Thyroid gland (tissue), 4 donors: ENCODE data around the gene TYW3. TPM values are rescaled to one million over a fixed set of nuclear protein-coding genes. Genes with fewer than 3 reads are reported as not detected.

ENCODE experiments used
- DNase-seq, 2 donors: peaks; one replicate each; pipeline ENCODE4 v3.0.0-alpha.2; 2019
- H3K27ac ChIP-seq, 3 donors: fragments of 200-600 bp; sonication (generic); 1 replicate in 2 of 3; 2 replicates in 1 of 3; pipeline ENCODE4 v1.5.1; 2016 to 2019; ENCODE audit warnings: mild to moderate bottlenecking in 1 of 3, moderate library complexity in 1 of 3
- H3K27me3 ChIP-seq: fragments of 200-600 bp; sonication (generic); one replicate; pipeline ENCODE4 v1.5.1; 2019
- H3K36me3 ChIP-seq, 2 donors: fragments of 200-600 bp; sonication (generic); one replicate each; pipeline ENCODE4 v1.5.1; 2016 to 2019
- H3K4me1 ChIP-seq, 2 donors: fragments of 200-600 bp; sonication (generic); one replicate each; pipeline ENCODE4 v1.5.1; 2017 to 2019
- H3K4me3 ChIP-seq, 3 donors: fragments of 200-600 bp; sonication (generic); replicated peaks in 1 of 3; 1 replicate in 2 of 3; 2 replicates in 1 of 3; pipeline ENCODE4 v1.5.1; 2016; ENCODE audit warnings: mild to moderate bottlenecking in 1 of 3
- H3K9me3 ChIP-seq: fragments of 200-600 bp; sonication (generic); one replicate; pipeline ENCODE4 v1.5.1; 2017
- CTCF ChIP-seq, 6 experiments: fragments of 200-600 bp in 3 of 6; fragments of 450-650 bp in 3 of 6; sonication (generic) in 3 of 6; IDR thresholded peaks; one replicate each; pipeline ENCODE4 v1.5.1; 2016 to 2019; ENCODE audit warnings: antibody characterized with exemption in 6 of 6, mild to moderate bottlenecking in 2 of 6, inconsistent platforms in 1 of 6, moderate library complexity in 1 of 6
- POLR2A ChIP-seq, 2 donors: fragments of 450-650 bp; IDR thresholded peaks; one replicate each; pipeline ENCODE4 v1.6.1; 2017; ENCODE audit warnings: antibody characterized with exemption in 2 of 2, mild to moderate bottlenecking in 2 of 2, moderate library complexity in 1 of 2
- WGBS, 2 donors: methylation state at CpG; one replicate each; pipeline ENCODE4 v1.1.5; 2017; 5-methylcytosine and 5-hydroxymethylcytosine counted together
- intact Hi-C: fragments of 100-400 bp; cut with DNase I; formaldehyde crosslinking; loops from one replicate; pipeline ENCODE4 v1.15.1; 2023
- total RNA-seq, 4 donors: library from RNA; depleted of rRNA; stranded (reverse); fragments of >200 nt; gene quantifications; one replicate each; pipeline ENCODE4 v1.2.3, GENCODE V29; 2016

Gene TYW3
- total RNA-seq, 4 donors from 2014 or later = 18.0 to 23.5 (median 21.1) TPM

GRCh38 chr1:74703386-74704182, 29.4 kb upstream of the TYW3 start:
- Histone ChIP-seq H3K27me3 (no peaks in the 10 kb centered on the region), H3K36me3 (peaks cover 0 to 15% of the 10 kb centered on the region in 2 donors), H3K27ac (no peak overlapping the region), H3K4me1 (peaks cover 0 to 2% of the 10 kb centered on the region in 2 donors), H3K4me3 (no peak overlapping the region), H3K9me3 (no peaks in the 10 kb centered on the region)
- WGBS, 2 donors = 61 to 67% methylated on average over 6 of the region's 6 CpGs
- intact Hi-C loops = no loop called here
- DNase-seq = peak; percentile 34 to 43
- no peak for TF ChIP-seq CTCF (IDR thresholded peaks at IDR 0.05)
- no peak for TF ChIP-seq POLR2A (IDR thresholded peaks at IDR 0.05)

GRCh38 chr1:74712881-74713280, 20.1 kb upstream of the TYW3 start:
- Histone ChIP-seq H3K27me3 (no peaks in the 10 kb centered on the region), H3K36me3 (peaks cover 0 to 24% of the 10 kb centered on the region in 2 donors), H3K4me3 (no peak overlapping the region), H3K4me1 (no peaks in the 10 kb centered on the region), H3K27ac (no peak overlapping the region), H3K9me3 (no peaks in the 10 kb centered on the region)
- 53 to 65% methylated on average over 1 of the region's 1 CpG for WGBS, 2 donors
- intact Hi-C loops = no loop called here
- TF ChIP-seq CTCF (IDR thresholded peaks at IDR 0.05) (no peak), POLR2A (IDR thresholded peaks at IDR 0.05) (no peak)
- DNase-seq = peak; percentile 10 to 12

- Histone ChIP-seq H3K4me1 (no peaks in the 10 kb centered on the region), H3K9me3 (no peaks in the 10 kb centered on the region), H3K27ac (no peak overlapping the region), H3K4me3 (no peak overlapping the region), H3K36me3 (peaks cover 0 to 20% of the 10 kb centered on the region in 2 donors), H3K27me3 (no peaks in the 10 kb centered on the region)
- intact Hi-C loops = no loop called here
- TF ChIP-seq POLR2A (IDR thresholded peaks at IDR 0.05) = no peak
- TF ChIP-seq CTCF (IDR thresholded peaks at IDR 0.05) = no peak
- DNase-seq = no peak
- WGBS, 2 donors = 94 to 95% methylated on average over 3 of the region's 3 CpGs
Observed at GRCh38 chr1:74713849-74714248, 19.1 kb upstream of the TYW3 start.

- H3K36me3 ChIP-seq = peaks cover 0 to 20% of the 10 kb centered on the region in 2 donors
- WGBS, 2 donors = 79 to 85% methylated on average over 1 of the region's 1 CpG
- no peaks in the 10 kb centered on the region for H3K4me1 ChIP-seq
- no peak overlapping the region for H3K27ac ChIP-seq
- H3K4me3 ChIP-seq = no peak overlapping the region
- DNase-seq = no peak
- H3K27me3 ChIP-seq = no peaks in the 10 kb centered on the region
- no peaks in the 10 kb centered on the region for H3K9me3 ChIP-seq
- intact Hi-C loops = no loop called here
- TF ChIP-seq CTCF (IDR thresholded peaks at IDR 0.05) = no peak
- no peak for TF ChIP-seq POLR2A (IDR thresholded peaks at IDR 0.05)
Observed at GRCh38 chr1:74714429-74715235, 18.3 kb upstream of the TYW3 start.

- DNase-seq = no peak
- H3K27me3 ChIP-seq = no peaks in the 10 kb centered on the region
- no peaks in the 10 kb centered on the region for H3K4me1 ChIP-seq
- no peaks in the 10 kb centered on the region for H3K9me3 ChIP-seq
- peaks cover 0 to 25% of the 10 kb centered on the region in 2 donors for H3K36me3 ChIP-seq
- TF ChIP-seq POLR2A (IDR thresholded peaks at IDR 0.05) (no peak), CTCF (IDR thresholded peaks at IDR 0.05) (no peak)
- H3K27ac ChIP-seq = no peak overlapping the region
- H3K4me3 ChIP-seq = no peak overlapping the region
- intact Hi-C loops = no loop called here
- WGBS, 2 donors = 83 to 93% methylated on average over 1 of the region's 1 CpG
Observed at GRCh38 chr1:74715236-74715502, 17.8 kb upstream of the TYW3 start.
